A549 (cell line): ENCODE measurements around the gene DCLK2. TPM values are rescaled to one million over a fixed set of nuclear protein-coding genes. Genes with fewer than 3 reads are reported as not detected.
A peak's percentile ranks its signal among the peaks of the same experiment; 100 is the strongest.

Experiments used
- ATAC-seq, 2 experiments: fragments of 200-7000 bp in 1 of 2; fragments of >200 bp in 1 of 2; cut with Nextera tagmentation in 1 of 2; cut with Tn5 transposase in 1 of 2; 3 replicates each; pipeline versions ENCODE4 v1.8.0 to v1.9.1; 2018 to 2020; ENCODE audit warnings: mild to moderate bottlenecking in 1 of 2, moderate library complexity in 1 of 2
- CTCF ChIA-PET: fragments of 300-600 bp; sonication (Branson Sonifier 250); formaldehyde crosslinking; extraction: SDS; loops from one replicate; lab custom pipeline; 2021; ENCODE audit warnings: antibody characterized with exemption, inconsistent platforms; lab: Yijun Ruan, JAX
- POLR2A ChIA-PET: fragments of 350-600 bp; formaldehyde crosslinking; extraction: SDS; loops from one replicate; lab custom pipeline; 2021; ENCODE audit warnings: antibody characterized with exemption, inconsistent platforms; lab: Yijun Ruan, JAX
- DNase-seq, 2 experiments: peaks; one replicate each; pipeline versions ENCODE4 v3.0.0 to v3.0.0-alpha.2; 2011 to 2016; ENCODE audit warnings: low read depth in 1 of 2, low spot score in 1 of 2
- FAIRE-seq: peaks from 2 replicates; lab custom pipeline; 2011; peaks lifted over from hg19 to GRCh38; lab: Jason Lieb, UNC
- H3K27ac ChIP-seq, 2 experiments: fragments of >200 bp; sonication (Bioruptor Twin); formaldehyde crosslinking; 3 replicates each; pipeline ENCODE4 v1.5.1; 2016 to 2017
- H3K4me1 ChIP-seq: fragments of >200 bp; sonication (Bioruptor Twin); formaldehyde crosslinking; 3 replicates; pipeline ENCODE4 v1.6.1; 2016
- H3K4me2 ChIP-seq: fragments of >200 bp; sonication (Bioruptor Twin); formaldehyde crosslinking; 3 replicates; pipeline ENCODE4 v1.6.1; 2016
- H3K4me3 ChIP-seq: fragments of >200 bp; sonication (Bioruptor Twin); formaldehyde crosslinking; 3 replicates; pipeline ENCODE4 v1.5.1; 2016
- H3K9me3 ChIP-seq: fragments of >200 bp; sonication (Bioruptor Twin); formaldehyde crosslinking; 3 replicates; pipeline ENCODE4 v1.6.1; 2016
- BHLHE40 ChIP-seq: IDR thresholded peaks from 2 replicates; pipeline ENCODE4 v1.6.1; 2012; ENCODE audit warnings: low read depth, low read length, inconsistent platforms
- CBX2 ChIP-seq: fragments of 200-600 bp; sonication (generic); IDR thresholded peaks from 2 replicates; pipeline ENCODE4 v1.6.1; 2016; ENCODE audit warnings: low read depth, mild to moderate bottlenecking, borderline replicate concordance
- CEBPB ChIP-seq, 2 experiments: fragments of >200 bp in 1 of 2; sonication (Bioruptor Twin) in 1 of 2; formaldehyde crosslinking in 1 of 2; IDR thresholded peaks; 2 replicates each; pipeline ENCODE4 v1.6.1; 2012 to 2016
- CHD4 ChIP-seq: fragments of 200-600 bp; sonication (generic); IDR thresholded peaks from 2 replicates; pipeline ENCODE4 v1.6.1; 2016; ENCODE audit warnings: antibody characterized with exemption, mild to moderate bottlenecking, borderline replicate concordance
- EHMT2 ChIP-seq: fragments of 200-600 bp; sonication (generic); IDR thresholded peaks from 2 replicates; pipeline ENCODE4 v1.6.1; 2016; ENCODE audit warnings: antibody characterized with exemption, low read depth, mild to moderate bottlenecking, moderate library complexity
- ESRRA ChIP-seq: fragments of 150-350 bp; IDR thresholded peaks from 2 replicates; pipeline ENCODE4 v1.6.1; 2014; ENCODE audit warnings: mild to moderate bottlenecking, low read length, borderline replicate concordance
- FOXS1 ChIP-seq: fragments of 250-450 bp; sonication (Bioruptor Pico); IDR thresholded peaks from 2 replicates; pipeline ENCODE4 v1.5.0; 2020; ENCODE audit warnings: mild to moderate bottlenecking, moderate library complexity
- HEYL ChIP-seq: fragments of 250-450 bp; sonication (Bioruptor Pico); IDR thresholded peaks from 2 replicates; pipeline ENCODE4 v1.8.0; 2021; ENCODE audit warnings: mild to moderate bottlenecking, moderate library complexity
- HOXB5 ChIP-seq: fragments of 250-450 bp; sonication (Bioruptor Pico); IDR thresholded peaks from 2 replicates; pipeline ENCODE4 v1.5.0; 2020; ENCODE audit warnings: mild to moderate bottlenecking, moderate library complexity
- MYC ChIP-seq: IDR thresholded peaks from 2 replicates; pipeline ENCODE4 v1.6.1; 2012; ENCODE audit warnings: mild to moderate bottlenecking, inconsistent platforms, low read length, improper control_type of control experiment, borderline replicate concordance
- NPAS2 ChIP-seq: fragments of 250-450 bp; sonication (Bioruptor Pico); IDR thresholded peaks from 2 replicates; pipeline ENCODE4 v1.8.0; 2022; ENCODE audit warnings: mild to moderate bottlenecking, moderate library complexity, borderline replicate concordance
- ZNF302 ChIP-seq: fragments of 250-450 bp; sonication (Bioruptor Pico); IDR thresholded peaks from 2 replicates; pipeline ENCODE4 v1.9.0; 2021; ENCODE audit warnings: inconsistent platforms, mild to moderate bottlenecking, moderate library complexity
- WGBS: methylation state at CpG from one replicate; pipeline ENCODE4 v1.1.6; 2017; ENCODE audit errors: missing lambda C conversion rate; 5-methylcytosine and 5-hydroxymethylcytosine counted together
- polyA plus RNA-seq, 4 experiments: library from polyadenylated mRNA; depleted of rRNA in 3 of 4; stranded (reverse); fragments of >200 nt; fragmentation: RNase III in 1 of 4; extraction: RNeasy Plus Mini Kit Qiagen cat#74134 plus additional on column Dnase treatment in 1 of 4; gene quantifications; 2 replicates in 3 of 4; 3 replicates in 1 of 4; pipeline ENCODE4 v1.2.3, GENCODE V29; 2011 to 2017
- TF ChIP-seq, protein P1 (sequence below): fragments of >200 bp; sonication (Bioruptor Twin); formaldehyde crosslinking; IDR thresholded peaks from 3 replicates; pipeline ENCODE4 v1.6.1; 2016
- TF ChIP-seq, protein P2 (sequence below): fragments of >200 bp; sonication (Bioruptor Twin); formaldehyde crosslinking; IDR thresholded peaks from 3 replicates; pipeline ENCODE4 v1.5.1; 2016

The DCLK2 gene
- polyA plus RNA-seq, 2 of the 4 experiments (the other 2 are of a cell fraction): 8.1 to 11.6 TPM

DNA sequence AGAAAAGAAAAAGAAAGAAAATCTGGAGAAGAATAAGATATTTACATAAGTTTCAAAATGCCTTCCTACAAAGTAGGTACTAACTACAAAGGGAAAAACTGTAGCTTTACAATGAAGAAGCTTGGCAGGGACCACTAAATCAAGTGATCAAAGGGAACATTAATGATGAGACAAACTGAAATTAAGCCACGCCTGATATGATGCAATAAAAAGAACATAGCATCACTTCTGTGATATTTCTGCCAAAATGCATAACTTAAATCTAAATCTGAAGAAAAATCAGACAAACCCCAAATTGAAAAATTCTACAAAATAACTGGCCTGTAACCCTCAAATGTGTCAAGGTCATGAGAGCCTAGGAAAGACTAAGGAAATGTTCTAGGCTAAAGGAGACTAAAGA lies 8.9 kb upstream of the DCLK2 start:
- ChIA-PET POLR2A (no interaction called here), CTCF (interaction anchor here (0.9 kb wide), 1 partner anchor 8 kb away, joined by 3 read pairs; no protein-coding TSS in a partner anchor)
- FAIRE-seq (no peak), ATAC-seq (no peak), DNase-seq (no peak)
- peaks cover 51% of the 10 kb centered on the region for H3K4me1 ChIP-seq
- WGBS: 0% methylated on average over 1 of the region's 1 CpG
- no peaks in the 10 kb centered on the region for H3K9me3 ChIP-seq
- no peak overlapping the region for H3K4me3 ChIP-seq
- no peak overlapping the region; the same call in 2 of the 3 replicates for H3K4me2 ChIP-seq
- TF ChIP-seq, protein P1, sequence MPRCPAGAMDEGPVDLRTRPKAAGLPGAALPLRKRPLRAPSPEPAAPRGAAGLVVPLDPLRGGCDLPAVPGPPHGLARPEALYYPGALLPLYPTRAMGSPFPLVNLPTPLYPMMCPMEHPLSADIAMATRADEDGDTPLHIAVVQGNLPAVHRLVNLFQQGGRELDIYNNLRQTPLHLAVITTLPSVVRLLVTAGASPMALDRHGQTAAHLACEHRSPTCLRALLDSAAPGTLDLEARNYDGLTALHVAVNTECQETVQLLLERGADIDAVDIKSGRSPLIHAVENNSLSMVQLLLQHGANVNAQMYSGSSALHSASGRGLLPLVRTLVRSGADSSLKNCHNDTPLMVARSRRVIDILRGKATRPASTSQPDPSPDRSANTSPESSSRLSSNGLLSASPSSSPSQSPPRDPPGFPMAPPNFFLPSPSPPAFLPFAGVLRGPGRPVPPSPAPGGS: no peak
- TF ChIP-seq CHD4 (no peak), MYC (no peak), NPAS2 (CRISPR knock-in tag) (no peak), CEBPB (IDR thresholded peaks at IDR 0.05) (0 out of 4 replicates have a peak, but pooled peaks of 1 of the 2 experiments have one; percentile 17), CBX2 (no peak), FOXS1 (CRISPR knock-in tag) (no peak)
- TF ChIP-seq, protein P2, sequence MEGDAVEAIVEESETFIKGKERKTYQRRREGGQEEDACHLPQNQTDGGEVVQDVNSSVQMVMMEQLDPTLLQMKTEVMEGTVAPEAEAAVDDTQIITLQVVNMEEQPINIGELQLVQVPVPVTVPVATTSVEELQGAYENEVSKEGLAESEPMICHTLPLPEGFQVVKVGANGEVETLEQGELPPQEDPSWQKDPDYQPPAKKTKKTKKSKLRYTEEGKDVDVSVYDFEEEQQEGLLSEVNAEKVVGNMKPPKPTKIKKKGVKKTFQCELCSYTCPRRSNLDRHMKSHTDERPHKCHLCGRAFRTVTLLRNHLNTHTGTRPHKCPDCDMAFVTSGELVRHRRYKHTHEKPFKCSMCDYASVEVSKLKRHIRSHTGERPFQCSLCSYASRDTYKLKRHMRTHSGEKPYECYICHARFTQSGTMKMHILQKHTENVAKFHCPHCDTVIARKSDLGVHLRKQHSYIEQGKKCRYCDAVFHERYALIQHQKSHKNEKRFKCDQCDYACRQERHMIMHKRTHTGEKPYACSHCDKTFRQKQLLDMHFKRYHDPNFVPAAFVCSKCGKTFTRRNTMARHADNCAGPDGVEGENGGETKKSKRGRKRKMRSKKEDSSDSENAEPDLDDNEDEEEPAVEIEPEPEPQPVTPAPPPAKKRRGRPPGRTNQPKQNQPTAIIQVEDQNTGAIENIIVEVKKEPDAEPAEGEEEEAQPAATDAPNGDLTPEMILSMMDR: no peak
- peak overlapping the region; percentile 18 to 49; a peak in 3 of 6 replicates for H3K27ac ChIP-seq

DNA sequence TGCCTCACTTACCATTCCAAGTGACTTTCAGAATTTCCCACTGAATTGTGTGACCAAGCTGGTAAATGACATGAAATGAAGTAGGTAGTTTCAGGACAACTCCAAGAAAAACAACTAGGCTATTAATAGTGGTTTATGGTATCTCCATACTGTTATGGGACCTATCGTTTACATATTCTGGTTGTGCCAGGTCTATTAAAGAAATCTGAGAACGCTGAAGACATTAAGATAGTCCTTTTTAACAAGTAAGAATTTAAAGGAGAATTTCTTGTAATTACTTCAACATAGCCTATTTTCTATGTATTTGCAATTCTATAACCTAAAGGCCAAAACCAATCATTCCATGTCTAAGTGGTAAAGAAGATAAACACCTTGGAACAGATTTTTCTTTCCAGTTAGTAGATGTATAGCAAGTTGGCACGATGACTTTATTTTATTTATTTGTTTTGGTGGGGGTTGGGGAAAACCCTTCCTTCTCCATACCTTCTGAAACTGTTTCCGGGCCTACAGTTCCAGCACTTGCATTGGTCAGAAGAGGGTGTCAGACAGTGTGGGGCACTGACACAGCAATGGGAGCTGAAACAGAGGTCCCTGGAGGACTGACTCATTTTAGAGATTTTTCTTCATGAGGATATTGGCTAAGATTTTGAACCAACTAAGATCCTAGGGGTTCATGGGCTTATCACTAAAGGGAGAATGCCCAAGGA lies 7.6 kb upstream of the DCLK2 start:
- ATAC-seq: peak in 1 of 2 experiments; percentile 77; a peak in 3 of 6 replicates
- peaks cover 52% of the 10 kb centered on the region for H3K4me1 ChIP-seq
- ChIA-PET CTCF (interaction anchor here (1.1 kb wide), 1 partner anchor 36 kb away, joined by 3 read pairs; no protein-coding TSS in a partner anchor), POLR2A (no interaction called here)
- no peak overlapping the region for H3K4me3 ChIP-seq
- no peaks in the 10 kb centered on the region for H3K9me3 ChIP-seq
- DNase-seq: peak in 1 of 2 experiments; percentile 62
- FAIRE-seq: no peak
- H3K27ac ChIP-seq: peak overlapping the region; percentile 80 to 83
- H3K4me2 ChIP-seq: peak overlapping the region; percentile 78; the same call in 2 of the 3 replicates
- TF ChIP-seq HOXB5 (CRISPR knock-in tag) (no peak), EHMT2 (no peak), ZNF302 (CRISPR knock-in tag) (no peak), HEYL (no peak), ESRRA (no peak), BHLHE40 (no peak)
- 30% methylated on average over 4 of the region's 4 CpGs for WGBS

DNA sequence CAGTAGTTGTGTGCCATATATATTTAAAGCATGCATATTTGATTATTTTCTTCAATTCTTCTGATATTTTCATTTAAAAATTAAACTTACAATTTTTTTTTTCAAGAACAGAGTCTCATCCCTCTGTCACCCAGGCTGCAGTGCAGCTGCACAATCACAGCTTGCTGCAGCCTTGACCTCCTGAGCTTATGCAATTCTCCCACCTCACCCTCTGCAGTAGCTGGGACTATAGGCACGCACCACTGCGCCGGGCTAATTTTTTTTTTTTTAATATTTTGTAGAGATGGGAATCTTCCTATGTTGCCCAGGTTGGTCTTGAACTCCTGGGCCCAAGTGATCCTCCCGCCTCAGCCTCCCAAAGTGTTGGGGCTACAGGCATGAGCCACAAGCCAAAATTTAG lies 5.8 kb upstream of the DCLK2 start:
- CTCF ChIA-PET: interaction anchor here (1.2 to 1.4 kb wide), 2 partner anchors 19 to 145 kb away, joined by 3 to 4 read pairs; no protein-coding TSS in a partner anchor
- peaks cover 62% of the 10 kb centered on the region for H3K4me1 ChIP-seq
- ATAC-seq (peak; percentile 65 to 69; a peak in 4 of 6 replicates), DNase-seq (peak in 1 of 2 experiments; percentile 37), FAIRE-seq (no peak)
- no peak overlapping the region for H3K4me3 ChIP-seq
- peak; percentile 51 to 72; a peak in 3 of 4 replicates for TF ChIP-seq CEBPB (IDR thresholded peaks at IDR 0.05)
- TF ChIP-seq BHLHE40: no peak
- no peaks in the 10 kb centered on the region for H3K9me3 ChIP-seq
- POLR2A ChIA-PET: interaction anchor here (0.6 kb wide), 1 partner anchor 69 kb away, joined by 3 read pairs; no protein-coding TSS in a partner anchor
- peak overlapping the region; percentile 80 to 92 for H3K27ac ChIP-seq
- peak overlapping the region; percentile 78 for H3K4me2 ChIP-seq
- WGBS: 49% methylated on average over 4 of the region's 4 CpGs
